ENCODE measurements around the gene RPS6KL1. TPM values are rescaled to one million over a fixed set of nuclear protein-coding genes. Genes with fewer than 3 reads are reported as not detected.

RPS6KL1 gene
- total RNA-seq (ENCODE audit: low replicate concordance), result 0.09 and 1.6 TPM in 2 replicates

GRCh38 chr14:74922752-74923401 lies at the start of gene RPS6KL1:
Gene RPS6KL1 (minus strand): TSS chr14:74923260. CDS start chr14:74921541, 1,719 bp downstream.
- peak; percentile 68 for DNase-seq (ENCODE audit: low read depth)
- peak within 1 kb of the TSS; percentile 58 for H3K4me3 ChIP-seq (ENCODE audit: low read depth, low read length)
- TF ChIP-seq CTCF (IDR thresholded peaks at IDR 0.05; ENCODE audit: insufficient read depth, low read length), result no peak

- TF ChIP-seq CTCF (IDR thresholded peaks at IDR 0.05; ENCODE audit: insufficient read depth, low read length), result no peak
- no peak for DNase-seq (ENCODE audit: low read depth)
- H3K4me3 ChIP-seq (ENCODE audit: low read depth, low read length), result no peak overlapping the region
Measured at GRCh38 chr14:74968811-74969210, 45.8 kb upstream of the RPS6KL1 start.

- TF ChIP-seq CTCF (IDR thresholded peaks at IDR 0.05; ENCODE audit: insufficient read depth, low read length), result no peak
- peak; percentile 74 for DNase-seq (ENCODE audit: low read depth)
- no peak overlapping the region for H3K4me3 ChIP-seq (ENCODE audit: low read depth, low read length)
Measured at GRCh38 chr14:74965486-74966153, 42.6 kb upstream of the RPS6KL1 start.

GRCh38 chr14:74964787-74965485 lies 41.9 kb upstream of the RPS6KL1 start:
- H3K4me3 ChIP-seq (ENCODE audit: low read depth, low read length), result no peak overlapping the region
- peak; percentile 62 for DNase-seq (ENCODE audit: low read depth)
- no peak for TF ChIP-seq CTCF (IDR thresholded peaks at IDR 0.05; ENCODE audit: insufficient read depth, low read length)

GRCh38 chr14:74963705-74964271 lies 40.7 kb upstream of the RPS6KL1 start:
- DNase-seq (ENCODE audit: low read depth), result peak; percentile 39
- no peak for TF ChIP-seq CTCF (IDR thresholded peaks at IDR 0.05; ENCODE audit: insufficient read depth, low read length)
- H3K4me3 ChIP-seq (ENCODE audit: low read depth, low read length), result no peak overlapping the region

GRCh38 chr14:74963178-74963704 lies 40.2 kb upstream of the RPS6KL1 start:
- H3K4me3 ChIP-seq (ENCODE audit: low read depth, low read length), result no peak overlapping the region
- DNase-seq (ENCODE audit: low read depth), result no peak
- TF ChIP-seq CTCF (IDR thresholded peaks at IDR 0.05; ENCODE audit: insufficient read depth, low read length), result no peak
